Stimulated activated CD4-positive, alpha-beta T cell treated with anti-CD3 and anti-CD28 coated beads, Interleukin-15, amount 100 ng/mL, for 24 hours (primary cell): ENCODE results near the gene NRL.
"Not testable (repeated sequence)": the region's sequence is repeated elsewhere in the genome, so short reads cannot be mapped to it uniquely, and the experiment has no call there.

Source experiments
- DNase-seq: peaks from one replicate; pipeline ENCODE4 v3.0.0-alpha.2; 2020

NRL gene

DNA sequence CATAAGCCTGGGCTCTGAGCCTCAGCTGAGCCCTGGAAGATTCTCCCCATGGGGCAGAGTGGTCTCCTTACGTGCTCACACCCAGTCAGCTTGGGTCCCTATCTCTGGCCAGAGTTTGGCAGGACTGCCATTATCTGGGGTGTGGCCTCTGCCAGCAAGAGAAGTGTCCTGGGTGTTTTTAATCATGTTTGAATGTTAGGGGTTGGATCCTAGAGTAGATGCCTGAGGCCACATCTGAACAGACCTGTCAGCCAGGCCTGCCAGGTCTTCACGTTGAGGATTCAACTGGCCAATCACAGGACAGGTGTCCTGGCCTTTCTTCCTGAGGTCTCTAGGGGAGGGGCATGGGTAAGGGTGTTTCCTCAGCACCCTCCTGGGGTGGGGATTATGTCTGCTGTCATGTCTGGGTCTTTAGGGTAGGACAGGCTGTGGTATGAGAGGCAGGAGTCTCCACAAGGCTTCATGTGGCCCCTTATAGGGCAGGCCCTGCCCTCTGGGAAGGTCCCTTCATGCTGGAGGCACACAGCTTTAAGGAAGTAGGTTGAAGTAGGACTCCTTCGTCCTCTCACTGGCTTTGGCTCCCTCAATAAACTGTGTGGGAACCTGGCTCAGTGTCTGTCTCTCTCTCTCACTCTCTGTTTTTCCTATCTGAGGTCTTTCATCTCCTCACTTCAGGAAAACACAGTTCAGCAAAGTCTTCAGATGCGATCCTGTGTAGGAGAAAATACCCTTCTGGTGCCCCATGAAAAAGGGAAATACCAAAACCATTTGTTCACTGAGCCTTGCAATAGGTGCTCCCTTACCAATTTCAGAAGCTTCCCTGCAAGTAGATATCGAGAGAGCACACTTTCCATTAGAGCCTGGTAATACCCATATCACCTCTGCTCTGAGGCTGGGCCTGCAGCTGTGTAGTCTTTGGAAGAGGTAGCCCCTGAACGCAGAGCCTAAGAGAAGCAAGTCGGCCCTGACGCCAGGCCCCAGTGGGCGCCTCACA, 9.0 kb upstream of the NRL start:
- DNase-seq = no peak

DNA sequence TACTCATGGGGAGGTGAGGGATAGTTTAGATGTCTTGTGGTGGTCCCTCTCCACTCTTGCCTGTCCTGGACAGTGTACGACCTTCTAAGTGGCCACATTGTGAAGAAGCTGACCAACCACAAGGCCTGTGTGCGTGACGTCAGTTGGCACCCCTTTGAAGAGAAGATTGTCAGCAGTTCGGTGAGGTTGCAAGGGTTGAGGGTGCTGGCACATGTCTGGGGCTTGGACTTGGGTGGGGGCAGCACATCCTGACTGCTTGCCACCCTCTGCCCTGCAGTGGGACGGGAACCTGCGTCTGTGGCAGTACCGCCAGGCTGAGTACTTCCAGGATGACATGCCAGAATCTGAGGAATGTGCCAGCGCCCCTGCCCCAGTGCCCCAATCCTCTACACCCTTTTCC, 8.1 kb upstream of the NRL start:
- DNase-seq = no peak

DNA sequence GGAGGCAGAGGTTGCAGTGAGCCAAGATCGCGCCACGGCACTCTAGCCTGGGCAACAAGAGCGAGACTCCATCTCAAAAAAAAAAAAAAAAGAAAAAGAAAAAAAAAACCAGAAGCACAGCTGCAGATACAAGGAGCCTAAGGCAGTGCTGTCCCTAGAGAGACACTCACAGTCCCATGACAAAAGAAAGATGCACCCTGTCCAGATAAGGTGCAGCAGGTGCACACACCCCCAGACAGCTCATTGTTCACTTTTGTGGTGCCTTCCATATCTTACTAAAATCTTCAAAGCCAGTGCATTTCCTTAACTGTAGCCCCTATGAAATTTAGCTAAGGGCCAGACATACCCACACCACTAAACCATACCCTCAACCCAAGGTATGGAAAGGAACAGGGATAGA, 7.7 kb upstream of the NRL start:
- DNase-seq = no peak

DNA sequence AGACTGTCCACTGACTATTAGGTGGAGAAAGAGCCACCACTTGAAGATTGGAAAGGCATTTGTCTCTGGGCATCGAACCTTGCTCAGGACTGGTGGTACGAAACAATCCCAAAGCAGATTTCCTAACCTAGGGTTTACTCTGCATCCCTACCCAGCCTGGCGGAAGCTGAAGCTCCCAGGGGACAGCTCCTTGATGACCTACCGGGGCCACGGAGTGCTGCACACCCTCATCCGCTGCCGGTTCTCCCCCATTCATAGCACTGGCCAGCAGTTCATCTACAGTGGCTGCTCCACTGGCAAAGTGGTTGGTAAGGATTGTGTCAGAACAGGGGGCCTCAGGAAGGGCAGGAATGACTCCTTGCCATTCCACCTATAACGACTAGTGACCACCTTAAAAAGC, 6.5 kb upstream of the NRL start:
- no peak for DNase-seq

DNA sequence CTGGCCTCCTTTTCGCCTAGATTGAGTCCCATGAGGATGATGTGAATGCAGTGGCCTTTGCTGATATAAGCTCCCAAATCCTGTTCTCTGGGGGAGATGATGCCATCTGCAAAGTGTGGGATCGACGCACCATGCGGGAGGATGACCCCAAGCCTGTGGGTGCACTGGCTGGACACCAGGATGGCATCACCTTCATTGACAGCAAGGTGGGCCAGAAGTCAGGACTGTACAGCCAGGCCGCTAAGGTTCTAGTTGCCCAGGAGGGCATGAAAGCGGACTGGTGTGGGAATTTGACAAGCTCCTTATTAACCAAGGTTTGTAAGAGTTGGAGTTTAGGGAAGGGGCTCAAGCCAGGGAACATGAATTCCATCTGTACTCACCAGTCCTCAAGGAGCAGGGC, 4.9 kb upstream of the NRL start:
- DNase-seq = no peak

DNA sequence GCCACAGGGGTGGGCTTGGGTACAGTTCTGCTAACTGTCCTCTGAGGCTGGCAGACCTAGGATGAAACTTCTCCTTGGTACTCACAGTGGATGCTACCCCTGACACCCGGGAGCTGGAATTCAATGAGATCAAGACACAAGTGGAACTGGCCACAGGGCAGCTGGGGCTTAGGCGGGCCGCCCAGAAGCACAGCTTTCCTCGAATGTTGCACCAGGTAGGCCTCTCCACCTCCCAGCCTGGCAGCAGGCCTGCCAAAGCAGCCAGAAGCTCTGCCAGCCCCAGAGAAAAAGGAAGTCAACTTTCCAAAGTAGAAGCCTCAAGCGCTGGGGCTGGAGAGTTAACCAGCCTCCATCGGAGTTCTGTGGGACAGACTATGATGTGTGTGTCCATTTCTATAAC, 2.4 kb upstream of the NRL start:
- DNase-seq = no peak

DNA sequence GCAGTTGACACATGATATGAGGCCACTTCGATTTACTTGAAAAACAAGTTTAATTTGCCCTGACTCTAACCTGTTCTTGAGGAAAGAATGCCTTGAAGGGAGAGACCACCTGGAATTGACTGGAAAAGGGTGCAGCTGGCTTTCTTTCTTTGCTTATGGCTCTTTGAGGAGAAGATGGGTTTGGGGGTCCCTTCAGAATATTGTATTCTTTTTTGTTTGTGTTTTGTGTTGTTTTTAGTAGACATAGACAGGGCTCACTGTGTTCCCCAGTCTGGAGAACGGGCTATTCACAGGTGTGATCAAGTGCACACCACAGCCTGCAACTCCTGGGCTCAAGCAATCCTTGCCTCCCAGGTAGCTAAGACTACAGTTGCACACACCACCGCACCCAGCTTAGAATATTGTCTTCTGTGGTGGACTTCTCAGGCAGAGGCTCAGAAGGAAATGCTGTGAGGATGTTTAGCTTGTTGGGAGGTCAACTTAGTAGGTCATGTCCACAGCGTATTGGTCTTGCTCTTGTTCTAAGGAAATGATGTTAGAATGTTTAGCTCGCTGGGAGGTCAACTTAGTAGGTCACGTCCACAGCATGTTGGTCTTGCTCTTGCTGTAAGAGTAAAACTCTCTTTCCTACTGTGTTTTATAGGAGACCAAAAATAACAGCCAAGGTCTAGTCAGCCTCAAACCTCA, 1.5 kb upstream of the NRL start:
- no peak for DNase-seq

DNA sequence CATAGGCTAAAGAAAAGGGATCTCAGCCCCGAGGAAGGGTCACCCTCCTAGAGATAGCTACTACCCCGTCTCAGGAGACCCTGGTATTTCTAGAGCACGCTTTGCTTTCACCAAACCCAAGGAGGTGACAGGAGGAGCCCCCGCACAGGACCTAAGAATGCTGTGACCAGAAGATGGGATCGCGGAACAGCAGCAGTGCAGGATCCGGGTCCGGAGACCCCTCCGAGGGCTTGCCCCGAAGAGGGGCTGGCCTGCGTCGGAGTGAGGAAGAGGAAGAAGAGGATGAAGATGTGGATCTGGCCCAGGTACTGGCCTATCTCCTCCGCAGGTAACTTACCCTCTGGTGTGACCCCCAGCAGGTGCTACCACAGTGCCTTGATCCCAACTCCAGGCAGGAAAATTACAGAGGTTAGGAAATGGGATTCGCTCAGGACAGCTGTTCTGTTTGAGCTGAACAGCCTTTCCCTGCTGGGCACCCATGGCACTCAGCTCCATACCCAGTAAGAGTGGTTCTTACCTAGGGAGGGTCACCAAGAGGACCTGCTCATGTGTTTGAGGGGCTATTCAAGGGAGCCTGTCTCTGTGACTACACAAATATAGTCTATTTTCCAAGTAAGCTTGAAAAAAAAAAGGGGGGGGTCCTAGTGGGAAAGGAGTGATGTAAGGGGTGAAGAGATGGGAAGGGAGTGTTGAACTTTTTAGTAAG, 826 bp upstream of the NRL start:
- DNase-seq = no peak

DNA sequence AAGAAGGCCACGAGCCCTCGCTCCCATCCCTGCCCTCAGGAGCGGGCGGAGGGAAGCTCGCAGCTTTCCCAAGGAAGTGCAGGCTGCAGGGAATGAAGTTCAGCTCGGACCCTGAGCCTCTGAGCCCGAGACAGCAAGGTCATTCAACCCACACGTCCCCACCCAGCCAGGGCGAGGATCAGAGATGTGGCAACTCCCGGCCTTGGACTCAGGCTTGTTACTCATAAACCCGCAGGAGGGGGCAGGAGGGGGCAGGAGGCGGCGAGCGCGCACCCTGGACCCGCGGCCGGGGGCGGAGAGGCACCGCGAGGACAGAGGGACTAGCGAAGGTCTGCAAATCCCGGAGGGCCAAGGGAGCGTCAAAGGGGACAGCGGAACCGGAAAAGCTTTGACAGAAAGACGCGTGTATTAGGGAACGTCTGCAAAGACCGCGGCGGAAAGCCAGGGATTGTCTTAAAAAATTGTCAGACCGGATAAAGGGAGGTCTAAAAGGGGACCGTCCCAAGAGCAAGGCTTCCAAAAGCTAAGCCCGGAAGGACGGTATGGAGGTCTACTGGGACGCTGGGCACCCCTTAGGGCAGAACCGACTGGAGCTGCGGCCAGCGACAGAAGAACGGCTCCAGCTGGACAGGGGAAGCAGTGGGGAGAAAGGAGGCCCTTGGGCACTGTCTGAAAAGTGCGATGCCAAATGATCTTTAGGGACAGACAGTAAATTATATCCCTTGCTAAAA, 783 bp downstream of the NRL start:
- peak; percentile 86 for DNase-seq

DNA sequence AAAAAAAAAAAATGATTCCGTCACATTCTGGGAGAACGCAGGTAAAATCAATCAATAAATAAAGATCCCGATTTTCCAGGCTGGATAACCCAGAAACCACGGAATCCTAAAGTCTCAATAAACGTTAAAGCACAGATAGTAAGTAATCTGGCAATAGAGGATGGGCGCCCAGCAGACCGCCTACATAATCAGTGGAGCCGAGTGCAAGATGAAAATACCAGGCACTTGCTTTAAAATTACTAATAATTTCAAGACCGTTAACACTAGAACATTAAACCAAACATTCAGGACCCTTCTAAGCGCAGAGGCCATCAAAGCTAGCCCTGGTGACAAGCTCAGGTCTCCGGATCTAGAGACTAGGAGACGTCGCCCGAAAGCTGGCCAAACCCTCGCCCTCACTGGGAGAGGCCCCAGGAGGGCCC, 1.4 kb downstream of the NRL start:
- no peak for DNase-seq

DNA sequence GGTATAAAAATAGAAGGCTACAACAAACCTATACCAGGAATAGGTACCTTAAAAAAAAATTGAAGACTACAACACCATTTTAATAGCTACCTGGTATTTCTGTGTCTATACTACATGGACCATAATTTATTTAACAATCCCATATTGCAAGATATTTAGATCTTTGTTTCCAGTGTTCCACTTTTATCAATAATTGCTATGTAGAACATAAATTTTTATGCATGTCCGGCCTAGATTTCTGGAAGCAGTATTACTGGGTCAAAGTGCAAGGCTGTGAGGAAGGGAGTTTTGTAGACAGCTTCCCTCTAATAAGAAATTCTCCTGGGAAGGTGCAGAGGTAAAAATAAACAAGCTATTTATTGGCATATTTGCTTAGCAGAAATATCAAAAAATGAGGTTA, 4.2 kb downstream of the NRL start:
- no peak for DNase-seq

DNA sequence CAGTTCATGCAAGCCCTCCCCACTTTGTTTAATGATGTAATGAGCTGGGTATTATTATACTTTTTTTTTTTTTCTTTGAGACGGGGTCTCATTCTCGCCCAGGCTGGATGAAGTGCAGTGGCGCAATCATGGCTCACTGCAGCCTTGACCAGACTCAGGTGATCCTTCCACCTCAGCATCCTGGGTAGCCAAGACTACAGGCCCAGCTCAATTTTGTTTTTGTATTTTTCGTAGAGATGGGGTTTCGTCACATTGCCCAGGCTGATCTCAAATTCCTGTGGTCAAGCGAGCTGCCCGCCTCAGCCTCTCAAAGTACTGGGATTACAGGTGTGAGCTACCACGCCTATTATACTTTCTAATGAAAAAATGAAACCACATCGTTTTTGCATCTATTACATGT, 4.7 kb downstream of the NRL start:
- DNase-seq = no peak

DNA sequence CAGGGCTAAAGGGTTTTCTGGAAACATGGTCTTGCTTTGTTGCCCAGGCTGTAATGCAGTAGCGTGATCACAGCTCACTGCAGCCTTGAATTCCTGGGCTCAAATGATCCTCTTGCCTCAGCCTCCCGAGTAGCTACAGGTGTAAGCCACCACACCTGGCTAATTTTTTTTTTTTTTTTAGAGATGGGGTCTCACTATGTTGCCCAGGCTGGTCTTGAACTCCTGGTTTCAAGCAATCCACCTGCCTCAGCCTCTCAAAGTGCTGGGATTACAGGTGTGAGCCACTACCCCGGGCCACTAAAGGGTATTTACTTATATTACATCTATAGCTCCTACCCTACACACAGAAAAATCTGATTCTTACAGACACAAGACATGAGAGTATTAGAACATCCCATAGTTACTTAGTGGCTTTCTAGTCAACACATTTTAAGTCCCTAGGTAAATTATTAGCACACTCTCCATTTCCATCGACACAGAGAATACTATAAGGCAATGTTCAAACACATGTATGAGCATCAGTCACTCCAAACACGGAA, 6.3 kb downstream of the NRL start:
- no peak for DNase-seq

DNA sequence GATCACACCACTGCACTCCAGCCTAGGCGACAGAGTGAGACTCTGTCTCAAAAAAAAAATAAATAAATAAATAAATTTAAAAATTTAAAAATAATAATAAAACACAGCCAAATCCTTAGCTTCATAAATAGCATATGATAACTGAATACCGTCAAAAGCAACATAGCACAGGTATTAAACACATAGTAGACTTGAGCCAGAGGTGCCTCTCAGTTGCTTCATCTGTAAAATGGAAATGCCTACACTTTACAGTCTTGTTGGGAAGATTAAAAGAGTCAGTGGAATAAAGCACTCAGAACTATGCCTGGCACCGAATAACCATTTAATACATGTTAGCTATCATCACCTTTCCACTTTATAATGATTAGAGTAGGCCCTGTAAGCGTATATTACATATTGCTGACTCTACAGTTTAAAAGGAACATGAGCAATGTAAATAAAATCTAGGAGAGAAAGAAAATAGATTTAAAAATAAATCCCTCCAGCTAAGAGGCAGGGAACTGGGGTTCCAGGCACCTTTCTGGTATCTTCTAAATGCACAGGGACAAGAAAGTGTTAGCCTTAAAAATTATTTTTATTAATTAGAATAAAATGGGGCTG, 8.0 kb downstream of the NRL start:
- DNase-seq = no peak

DNA sequence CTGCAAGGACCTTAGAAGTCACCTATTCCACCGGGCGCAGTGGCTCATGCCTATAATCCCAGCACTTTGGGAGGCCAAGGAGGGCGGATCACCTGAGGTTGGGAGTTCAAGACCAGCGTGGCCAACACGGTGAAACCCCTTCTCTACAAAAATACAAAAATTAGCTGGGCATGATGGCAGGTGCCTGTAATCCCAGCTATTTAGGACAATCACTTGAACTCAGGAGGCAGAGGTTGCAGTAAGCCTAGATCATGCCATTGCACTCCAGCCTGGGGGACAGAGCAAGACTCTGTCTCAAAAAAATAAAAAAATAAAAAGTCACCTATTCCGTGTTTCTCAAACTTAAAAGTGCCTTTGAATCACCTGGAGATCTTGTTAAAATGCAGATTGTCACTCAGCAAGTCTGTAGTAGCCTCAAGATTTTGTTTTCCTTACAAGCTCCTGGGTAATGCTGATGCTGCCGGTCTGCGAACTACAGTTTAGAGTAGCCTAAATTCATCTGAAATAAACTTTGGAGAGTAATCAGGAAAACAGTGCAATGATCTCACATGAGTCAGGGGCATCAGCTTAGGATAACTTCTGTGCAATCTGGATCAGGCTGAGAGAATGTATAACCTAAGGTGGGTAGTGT, 9.0 kb downstream of the NRL start:
- not testable (repeated sequence) for DNase-seq

DNA sequence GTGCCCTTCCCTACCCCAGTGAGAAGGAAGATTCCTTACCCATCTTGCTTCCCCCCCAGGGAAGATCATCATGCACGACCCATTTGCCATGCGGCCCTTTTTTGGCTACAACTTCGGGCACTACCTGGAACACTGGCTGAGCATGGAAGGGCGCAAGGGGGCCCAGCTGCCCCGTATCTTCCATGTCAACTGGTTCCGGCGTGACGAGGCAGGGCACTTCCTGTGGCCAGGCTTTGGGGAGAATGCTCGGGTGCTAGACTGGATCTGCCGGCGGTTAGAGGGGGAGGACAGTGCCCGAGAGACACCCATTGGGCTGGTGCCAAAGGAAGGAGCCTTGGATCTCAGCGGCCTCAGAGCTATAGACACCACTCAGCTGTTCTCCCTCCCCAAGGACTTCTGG, 11.3 kb downstream of the NRL start:
- DNase-seq = no peak

DNA sequence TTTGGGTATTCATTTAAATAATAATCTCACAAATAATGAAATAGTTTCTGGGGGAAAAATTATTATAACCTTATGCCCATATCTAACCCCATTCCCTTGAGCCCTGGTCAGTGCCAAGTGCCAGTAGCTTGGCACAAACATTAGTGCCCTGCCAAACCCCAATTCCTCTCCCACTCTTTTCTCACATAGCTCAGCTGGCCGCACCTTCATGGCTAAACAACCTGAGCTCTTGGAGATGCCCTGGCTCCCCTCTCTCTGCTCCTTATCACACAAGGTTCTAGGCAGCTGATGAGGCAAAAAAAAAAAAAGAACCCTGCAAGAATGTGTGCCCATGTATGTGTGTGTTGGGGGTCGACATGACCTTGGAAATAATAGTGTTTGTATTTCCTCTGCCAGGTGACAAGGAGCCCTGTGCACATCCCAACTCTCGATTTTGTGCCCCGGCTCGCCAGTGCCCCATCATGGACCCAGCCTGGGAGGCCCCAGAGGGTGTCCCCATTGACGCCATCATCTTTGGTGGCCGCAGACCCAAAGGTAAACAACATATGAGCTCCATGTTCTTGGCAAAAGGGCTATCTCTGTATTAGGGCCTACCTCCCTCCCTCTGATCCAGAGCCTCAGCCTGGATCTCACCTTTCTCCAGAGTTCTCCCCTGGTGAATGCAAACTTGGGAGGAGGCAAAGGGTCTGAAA, 12.2 kb downstream of the NRL start:
- no peak for DNase-seq

DNA sequence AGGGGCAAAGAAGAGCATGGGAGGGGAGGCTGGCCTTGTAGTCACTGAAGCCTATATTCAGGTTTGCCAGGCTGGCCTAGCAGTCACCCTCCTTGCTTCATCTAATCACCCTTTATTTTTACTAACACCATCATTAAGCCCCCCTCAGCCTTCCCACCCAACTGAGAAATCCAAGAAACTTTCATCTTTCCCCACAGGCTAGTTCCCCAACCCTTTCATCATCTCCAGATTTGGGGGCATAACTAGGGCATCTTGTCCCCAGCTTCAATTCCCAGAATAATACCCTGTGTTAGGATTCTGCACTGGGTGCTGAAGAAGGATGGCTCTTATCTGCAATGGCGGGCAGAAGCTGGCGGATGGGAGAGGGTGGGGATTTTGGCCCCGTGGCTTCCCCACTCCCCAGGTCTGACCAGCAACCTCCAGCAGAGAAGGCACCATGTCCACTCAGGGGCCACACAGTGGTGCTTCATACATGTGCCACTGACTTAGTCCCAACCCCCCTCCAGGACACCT, 13.7 kb downstream of the NRL start:
- no peak for DNase-seq

DNA sequence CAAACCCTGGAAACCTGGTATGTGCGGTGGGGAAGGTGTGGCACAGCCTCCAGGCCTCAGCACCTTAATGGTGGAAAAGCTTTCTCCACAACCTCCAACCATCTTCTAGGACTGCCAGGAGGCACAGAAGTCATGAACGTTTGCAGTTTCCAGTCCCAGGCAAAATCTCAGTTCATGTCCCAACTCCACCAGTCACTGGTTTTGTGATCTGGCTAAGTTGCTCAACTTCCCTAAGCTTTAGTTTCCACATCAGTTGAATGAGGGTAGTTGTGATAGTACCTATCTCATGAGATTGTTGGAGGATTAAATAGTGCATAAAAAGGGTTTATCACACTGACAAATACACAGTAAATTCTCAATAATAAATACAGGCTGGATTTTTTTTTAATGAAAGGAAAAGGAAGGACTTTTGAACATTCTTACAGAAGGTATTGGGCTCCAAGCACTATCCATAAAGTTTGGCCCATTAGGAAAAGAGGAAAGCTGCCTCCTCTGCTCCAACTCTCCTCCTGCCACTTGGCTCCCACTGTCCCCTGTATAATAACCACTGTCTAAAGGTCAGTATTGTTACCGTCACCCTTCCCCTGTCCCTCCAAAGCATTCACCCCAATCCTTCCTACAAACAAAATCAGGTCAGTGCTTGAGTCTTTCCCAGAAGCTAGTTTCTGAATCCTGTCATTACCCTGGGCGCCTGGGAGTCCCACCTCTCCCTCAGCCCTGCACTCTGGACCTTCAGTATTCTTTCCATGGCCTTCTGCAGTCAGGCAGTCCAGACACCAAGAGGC, 14.4 kb downstream of the NRL start:
- DNase-seq = no peak
